HCT116 (cell line): ENCODE results near the gene G6PC2. TPM values are rescaled to one million over a fixed set of nuclear protein-coding genes. Genes with fewer than 3 reads are reported as not detected.

Source experiments
- ATAC-seq: fragments of 200-7000 bp; cut with Tn5 transposase; 2 replicates; pipeline ENCODE4 v1.9.1; 2020; ENCODE audit warnings: mild to moderate bottlenecking, moderate library complexity
- BruUV-seq: library from RNA; stranded (reverse); fragments of 400-500 nt; replicated peaks from 2 replicates; lab custom pipeline; 2021; lab: Mats Ljungman, UMichigan
- CTCF ChIA-PET: fragments of 300-600 bp; sonication (Branson Sonifier 250); formaldehyde crosslinking; loops from one replicate; lab custom pipeline; 2021; ENCODE audit warnings: antibody characterized with exemption; lab: Charles Lee
- POLR2A ChIA-PET: fragments of 300-600, 350-600 bp; sonication (Branson Sonifier 250); formaldehyde crosslinking; loops from one replicate; lab custom pipeline; 2021; ENCODE audit warnings: antibody characterized with exemption; lab: Charles Lee
- RAD21 ChIA-PET, 2 experiments: fragments of 300-600 bp; sonication (Branson Sonifier 250); formaldehyde crosslinking; loops; one replicate each; lab custom pipeline; 2023; ENCODE audit warnings: low total read pairs in 2 of 2; ENCODE audit not compliant: uncharacterized antibody in 2 of 2, unreplicated experiment in 2 of 2, low non-redundant PET in 1 of 2; lab: Charles Lee
- DNase-seq: peaks from one replicate; pipeline ENCODE4 v3.0.0-alpha.2; 2010; ENCODE audit warnings: low read depth, low spot score
- H2AFZ ChIP-seq: fragments of 200-600 bp; shearing (Covaris generic), sonication (generic); 2 replicates; pipeline ENCODE4 v1.6.1; 2017; ENCODE audit warnings: low read depth, mixed run types, mixed read lengths, antibody characterized with exemption, low read length; ENCODE audit not compliant: poor library complexity, severe bottlenecking
- H3K27ac ChIP-seq: 2 replicates; pipeline ENCODE4 v1.5.1; 2012; ENCODE audit warnings: low read depth, low read length
- H3K27me3 ChIP-seq: fragments of 200-600 bp; sonication (generic); 2 replicates; pipeline ENCODE4 v1.6.1; 2016; ENCODE audit warnings: mixed run types, low read length, mixed read lengths; ENCODE audit not compliant: insufficient read depth
- H3K36me3 ChIP-seq, 2 experiments: fragments of 200-500 bp in 1 of 2; fragments of 200-600 bp in 1 of 2; sonication (Bioruptor generic) in 1 of 2; sonication (generic) in 1 of 2; 2 replicates each; pipeline versions ENCODE4 v1.5.1 to v1.6.1; 2014 to 2016; ENCODE audit warnings: low read length in 2 of 2, inconsistent platforms in 1 of 2, mixed read lengths in 1 of 2, mixed run types in 1 of 2; ENCODE audit not compliant: insufficient read depth in 2 of 2, control insufficient read depth in 1 of 2
- H3K4me1 ChIP-seq, 2 experiments: fragments of 200-600 bp in 1 of 2; sonication (generic) in 1 of 2; 2 replicates each; pipeline versions ENCODE4 v1.5.1 to v1.6.1; 2012 to 2017; ENCODE audit warnings: low read length in 2 of 2, inconsistent platforms in 1 of 2, mild to moderate bottlenecking in 1 of 2, mixed read lengths in 1 of 2, mixed run types in 1 of 2, moderate library complexity in 1 of 2; ENCODE audit not compliant: insufficient read depth in 2 of 2, control insufficient read depth in 1 of 2
- H3K4me2 ChIP-seq: fragments of 200-600 bp; sonication (generic); 2 replicates; pipeline ENCODE4 v1.6.1; 2017; ENCODE audit warnings: mixed run types, low read length, mixed read lengths
- H3K4me3 ChIP-seq, 2 experiments: fragments of 200-600 bp in 1 of 2; sonication (generic) in 1 of 2; replicated peaks in 1 of 2; 2 replicates each; pipeline ENCODE4 v1.5.1; 2011 to 2016; ENCODE audit warnings: low read length in 2 of 2, control low read depth in 1 of 2, low read depth in 1 of 2, mild to moderate bottlenecking in 1 of 2, mixed read lengths in 1 of 2, mixed run types in 1 of 2
- H3K79me2 ChIP-seq: fragments of 200-600 bp; sonication (generic); 2 replicates; pipeline ENCODE4 v1.6.1; 2017; ENCODE audit warnings: mild to moderate bottlenecking, mixed run types, low read length, moderate library complexity, mixed read lengths; ENCODE audit not compliant: insufficient read depth
- H3K9ac ChIP-seq: fragments of 200-600 bp; sonication (generic); 2 replicates; pipeline ENCODE4 v1.6.1; 2016; ENCODE audit warnings: low read length, mixed read lengths
- H3K9me2 ChIP-seq: fragments of 200-600 bp; sonication (generic), shearing (Covaris generic); 2 replicates; pipeline ENCODE4 v1.6.1; 2017; ENCODE audit warnings: mixed run types, mild to moderate bottlenecking, moderate library complexity; ENCODE audit not compliant: insufficient read depth
- H3K9me3 ChIP-seq, 2 experiments: fragments of 200-500 bp in 1 of 2; fragments of 200-600 bp in 1 of 2; sonication (Bioruptor generic) in 1 of 2; sonication (generic) in 1 of 2; 2 replicates each; pipeline ENCODE4 v1.6.1; 2014 to 2017; ENCODE audit warnings: low read length in 2 of 2, mixed read lengths in 2 of 2, inconsistent platforms in 1 of 2, low read depth in 1 of 2, mild to moderate bottlenecking in 1 of 2, mixed run types in 1 of 2, moderate library complexity in 1 of 2; ENCODE audit not compliant: control insufficient read depth in 1 of 2, insufficient read depth in 1 of 2
- H4K20me1 ChIP-seq: fragments of 200-600 bp; sonication (generic), shearing (Covaris generic); 2 replicates; pipeline ENCODE4 v1.6.1; 2017; ENCODE audit warnings: mixed run types, mild to moderate bottlenecking, moderate library complexity; ENCODE audit not compliant: insufficient read depth
- CEBPB ChIP-seq: IDR thresholded peaks from 2 replicates; pipeline ENCODE4 v1.6.1; 2012; ENCODE audit warnings: low read depth
- EGR1 ChIP-seq: IDR thresholded peaks from 2 replicates; pipeline ENCODE4 v1.6.1; 2012; ENCODE audit warnings: low read depth
- ELF1 ChIP-seq: IDR thresholded peaks from 2 replicates; pipeline ENCODE4 v1.6.1; 2012; ENCODE audit warnings: low read depth, borderline replicate concordance
- EZH2 ChIP-seq: fragments of 200-600 bp; sonication (generic); IDR thresholded peaks from 2 replicates; pipeline ENCODE4 v1.6.1; 2017; ENCODE audit warnings: antibody characterized with exemption, mixed run types
- EZH2phosphoT487 ChIP-seq: fragments of 200-600 bp; IDR thresholded peaks from 2 replicates; pipeline ENCODE4 v1.6.1; 2018; ENCODE audit warnings: antibody characterized with exemption, borderline replicate concordance
- FOSL1 ChIP-seq: IDR thresholded peaks from 2 replicates; pipeline ENCODE4 v1.6.1; 2012; ENCODE audit warnings: low read depth
- JUND ChIP-seq: IDR thresholded peaks from 2 replicates; pipeline ENCODE4 v1.6.1; 2012
- POLR2A ChIP-seq: IDR thresholded peaks from 2 replicates; pipeline ENCODE4 v1.7.0; 2011; ENCODE audit warnings: borderline replicate concordance; ENCODE audit not compliant: insufficient read depth, insufficient read length; ENCODE audit errors: extremely low read depth
- RAD21 ChIP-seq: IDR thresholded peaks from 2 replicates; pipeline ENCODE4 v1.6.1; 2012; ENCODE audit warnings: low read depth, mild to moderate bottlenecking
- TCF7L2 ChIP-seq: IDR thresholded peaks from 2 replicates; pipeline ENCODE4 v1.7.0; 2011; ENCODE audit warnings: borderline replicate concordance, inconsistent platforms; ENCODE audit not compliant: insufficient read depth, insufficient read length; ENCODE audit errors: extremely low read depth
- YY1 ChIP-seq: IDR thresholded peaks from 2 replicates; pipeline ENCODE4 v1.6.1; 2011; ENCODE audit warnings: low read length, low read depth, moderate library complexity, mild to moderate bottlenecking; ENCODE audit not compliant: insufficient replicate concordance; ENCODE audit errors: extremely low read depth
- ZFX ChIP-seq: fragments of 450-650 bp; IDR thresholded peaks from 2 replicates; pipeline ENCODE4 v1.6.1; 2017
- ZNF274 ChIP-seq: fragments of 200-500 bp; sonication (Bioruptor generic); IDR thresholded peaks from 2 replicates; pipeline ENCODE4 v1.6.1; 2014; ENCODE audit warnings: mild to moderate bottlenecking, low read depth, low read length, inconsistent platforms
- intact Hi-C: fragments of 100-400 bp; cut with micrococcal nuclease; formaldehyde crosslinking; loops from 2 replicates; pipeline ENCODE4 v1.10.0; 2022
- total RNA-seq: library from RNA; stranded (reverse); gene quantifications from one replicate; pipeline ENCODE4 v1.2.1, GENCODE V29; 2021; ENCODE audit not compliant: unreplicated experiment
- TF ChIP-seq, protein P1 (sequence below): IDR thresholded peaks from 2 replicates; pipeline ENCODE4 v1.6.1; 2012
- TF ChIP-seq, protein P2 (sequence below), 3 experiments: fragments of 200-600 bp in 1 of 3; sonication (generic) in 1 of 3; IDR thresholded peaks in 2 of 3; conservative IDR thresholded peaks in 1 of 3; 2 replicates each; pipeline ENCODE4 v1.5.1; 2012 to 2017; ENCODE audit warnings: low read depth in 2 of 3, low read length in 2 of 3, antibody characterized with exemption in 1 of 3, borderline replicate concordance in 1 of 3, control low read depth in 1 of 3, mild to moderate bottlenecking in 1 of 3, mixed read lengths in 1 of 3, mixed run types in 1 of 3, moderate library complexity in 1 of 3; ENCODE audit not compliant: insufficient read depth in 1 of 3
- TF ChIP-seq, protein P3 (sequence below): IDR thresholded peaks from 2 replicates; pipeline ENCODE4 v1.6.1; 2012; ENCODE audit warnings: low read depth
- TF ChIP-seq, protein P4 (sequence below): IDR thresholded peaks from 2 replicates; pipeline ENCODE4 v1.6.1; 2012

G6PC2 gene
- total RNA-seq, 1 experiment from 2014 or later = not detected

DNA sequence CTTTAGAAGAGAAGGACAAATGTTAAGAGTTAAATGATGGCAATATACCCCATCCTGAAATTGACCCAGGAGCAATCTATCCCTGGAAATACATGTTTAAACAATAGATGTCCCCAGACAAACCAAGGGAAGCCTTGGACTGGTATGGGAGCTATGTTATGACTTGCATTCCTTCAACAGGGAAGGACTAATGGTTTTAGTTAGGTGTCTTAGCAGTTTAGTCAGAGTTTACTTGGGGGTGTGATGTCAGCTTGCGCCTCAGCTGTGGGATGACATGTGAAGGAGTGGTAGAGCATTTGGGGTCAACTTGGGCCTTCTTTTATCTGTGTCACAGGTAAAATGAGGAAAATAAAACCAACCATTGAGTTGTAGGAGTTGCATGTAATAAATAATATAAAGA lies 47.6 kb upstream of the G6PC2 start:
- Histone ChIP-seq H3K36me3 (no peaks in the 10 kb centered on the region), H3K9ac (no peak overlapping the region), H3K4me1 (peaks cover 0 to 14% of the 10 kb centered on the region in 2 experiments; a peak in 2 of 4 replicates), H4K20me1 (no peaks in the 10 kb centered on the region), H3K9me2 (no peaks in the 10 kb centered on the region), H2AFZ (no peak overlapping the region), H3K79me2 (no peaks in the 10 kb centered on the region), H3K4me3 (no peak overlapping the region), H3K27ac (no peak overlapping the region), H3K27me3 (no peaks in the 10 kb centered on the region), H3K9me3 (no peaks in the 10 kb centered on the region), H3K4me2 (no peak overlapping the region)
- BruUV-seq = no TSS peak
- ChIA-PET POLR2A (no interaction called here), CTCF (no interaction called here), RAD21 (no interaction called here)
- ATAC-seq (no peak), DNase-seq (no peak)
- TF ChIP-seq, protein P1, sequence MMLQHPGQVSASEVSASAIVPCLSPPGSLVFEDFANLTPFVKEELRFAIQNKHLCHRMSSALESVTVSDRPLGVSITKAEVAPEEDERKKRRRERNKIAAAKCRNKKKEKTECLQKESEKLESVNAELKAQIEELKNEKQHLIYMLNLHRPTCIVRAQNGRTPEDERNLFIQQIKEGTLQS = no peak
- TF ChIP-seq EZH2phosphoT487 = no peak
- no peak for TF ChIP-seq YY1
- no peak for TF ChIP-seq RAD21
- TF ChIP-seq, protein P2, sequence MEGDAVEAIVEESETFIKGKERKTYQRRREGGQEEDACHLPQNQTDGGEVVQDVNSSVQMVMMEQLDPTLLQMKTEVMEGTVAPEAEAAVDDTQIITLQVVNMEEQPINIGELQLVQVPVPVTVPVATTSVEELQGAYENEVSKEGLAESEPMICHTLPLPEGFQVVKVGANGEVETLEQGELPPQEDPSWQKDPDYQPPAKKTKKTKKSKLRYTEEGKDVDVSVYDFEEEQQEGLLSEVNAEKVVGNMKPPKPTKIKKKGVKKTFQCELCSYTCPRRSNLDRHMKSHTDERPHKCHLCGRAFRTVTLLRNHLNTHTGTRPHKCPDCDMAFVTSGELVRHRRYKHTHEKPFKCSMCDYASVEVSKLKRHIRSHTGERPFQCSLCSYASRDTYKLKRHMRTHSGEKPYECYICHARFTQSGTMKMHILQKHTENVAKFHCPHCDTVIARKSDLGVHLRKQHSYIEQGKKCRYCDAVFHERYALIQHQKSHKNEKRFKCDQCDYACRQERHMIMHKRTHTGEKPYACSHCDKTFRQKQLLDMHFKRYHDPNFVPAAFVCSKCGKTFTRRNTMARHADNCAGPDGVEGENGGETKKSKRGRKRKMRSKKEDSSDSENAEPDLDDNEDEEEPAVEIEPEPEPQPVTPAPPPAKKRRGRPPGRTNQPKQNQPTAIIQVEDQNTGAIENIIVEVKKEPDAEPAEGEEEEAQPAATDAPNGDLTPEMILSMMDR (IDR thresholded peaks at IDR 0.05 in 2 of 3, conservative IDR thresholded peaks at IDR 0.05 in 1 of 3; ENCODE audit: borderline replicate concordance in 1 of 3, insufficient read depth in 1 of 3, low read depth in 2 of 3, low read length in 2 of 3) = no peak
- TF ChIP-seq CEBPB = no peak
- TF ChIP-seq, protein P3, sequence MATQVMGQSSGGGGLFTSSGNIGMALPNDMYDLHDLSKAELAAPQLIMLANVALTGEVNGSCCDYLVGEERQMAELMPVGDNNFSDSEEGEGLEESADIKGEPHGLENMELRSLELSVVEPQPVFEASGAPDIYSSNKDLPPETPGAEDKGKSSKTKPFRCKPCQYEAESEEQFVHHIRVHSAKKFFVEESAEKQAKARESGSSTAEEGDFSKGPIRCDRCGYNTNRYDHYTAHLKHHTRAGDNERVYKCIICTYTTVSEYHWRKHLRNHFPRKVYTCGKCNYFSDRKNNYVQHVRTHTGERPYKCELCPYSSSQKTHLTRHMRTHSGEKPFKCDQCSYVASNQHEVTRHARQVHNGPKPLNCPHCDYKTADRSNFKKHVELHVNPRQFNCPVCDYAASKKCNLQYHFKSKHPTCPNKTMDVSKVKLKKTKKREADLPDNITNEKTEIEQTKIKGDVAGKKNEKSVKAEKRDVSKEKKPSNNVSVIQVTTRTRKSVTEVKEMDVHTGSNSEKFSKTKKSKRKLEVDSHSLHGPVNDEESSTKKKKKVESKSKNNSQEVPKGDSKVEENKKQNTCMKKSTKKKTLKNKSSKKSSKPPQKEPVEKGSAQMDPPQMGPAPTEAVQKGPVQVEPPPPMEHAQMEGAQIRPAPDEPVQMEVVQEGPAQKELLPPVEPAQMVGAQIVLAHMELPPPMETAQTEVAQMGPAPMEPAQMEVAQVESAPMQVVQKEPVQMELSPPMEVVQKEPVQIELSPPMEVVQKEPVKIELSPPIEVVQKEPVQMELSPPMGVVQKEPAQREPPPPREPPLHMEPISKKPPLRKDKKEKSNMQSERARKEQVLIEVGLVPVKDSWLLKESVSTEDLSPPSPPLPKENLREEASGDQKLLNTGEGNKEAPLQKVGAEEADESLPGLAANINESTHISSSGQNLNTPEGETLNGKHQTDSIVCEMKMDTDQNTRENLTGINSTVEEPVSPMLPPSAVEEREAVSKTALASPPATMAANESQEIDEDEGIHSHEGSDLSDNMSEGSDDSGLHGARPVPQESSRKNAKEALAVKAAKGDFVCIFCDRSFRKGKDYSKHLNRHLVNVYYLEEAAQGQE = no peak
- no peak for TF ChIP-seq EZH2
- TF ChIP-seq TCF7L2 = no peak
- TF ChIP-seq FOSL1 = no peak
- TF ChIP-seq EGR1 = no peak
- TF ChIP-seq JUND = no peak
- TF ChIP-seq, protein P4, sequence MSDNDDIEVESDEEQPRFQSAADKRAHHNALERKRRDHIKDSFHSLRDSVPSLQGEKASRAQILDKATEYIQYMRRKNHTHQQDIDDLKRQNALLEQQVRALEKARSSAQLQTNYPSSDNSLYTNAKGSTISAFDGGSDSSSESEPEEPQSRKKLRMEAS = no peak
- no peak for TF ChIP-seq POLR2A
- no peak for TF ChIP-seq ELF1
- no peak for TF ChIP-seq ZFX
- no peak for TF ChIP-seq ZNF274
- intact Hi-C loops = no loop called here
